Esophagus squamous epithelium (tissue), 4 donors: ENCODE measurements around the gene MX2.

Experiments
- CTCF ChIP-seq, 6 experiments: fragments of 450-650 bp in 4 of 6; fragments of 200-600 bp in 2 of 6; sonication (generic) in 2 of 6; IDR thresholded peaks; one replicate each; pipeline ENCODE4 v1.5.1; 2016 to 2019; ENCODE audit warnings: antibody characterized with exemption in 6 of 6, mild to moderate bottlenecking in 4 of 6, moderate library complexity in 4 of 6
- POLR2A ChIP-seq, 4 donors: fragments of 450-650 bp; IDR thresholded peaks; one replicate each; pipeline ENCODE4 v1.6.1; 2017; ENCODE audit warnings: antibody characterized with exemption in 4 of 4, mild to moderate bottlenecking in 4 of 4, moderate library complexity in 3 of 4

GRCh38 chr21:41365377-41366107 is 3.7 kb downstream of the MX2 start:
- no peak for TF ChIP-seq POLR2A (IDR thresholded peaks at IDR 0.05)
- no peak for TF ChIP-seq CTCF (IDR thresholded peaks at IDR 0.05)
